Limb (tissue), 2 donors: ENCODE results near the gene SDK1.
"Not testable (repeated sequence)": the region's sequence is repeated elsewhere in the genome, so short reads cannot be mapped to it uniquely, and the experiment has no call there.

Experiments used
- DNase-seq, 2 donors: peaks; one replicate each; pipeline ENCODE4 v3.0.0-alpha.2; 2016; ENCODE audit errors: extremely low spot score in 2 of 2

The SDK1 gene

DNA sequence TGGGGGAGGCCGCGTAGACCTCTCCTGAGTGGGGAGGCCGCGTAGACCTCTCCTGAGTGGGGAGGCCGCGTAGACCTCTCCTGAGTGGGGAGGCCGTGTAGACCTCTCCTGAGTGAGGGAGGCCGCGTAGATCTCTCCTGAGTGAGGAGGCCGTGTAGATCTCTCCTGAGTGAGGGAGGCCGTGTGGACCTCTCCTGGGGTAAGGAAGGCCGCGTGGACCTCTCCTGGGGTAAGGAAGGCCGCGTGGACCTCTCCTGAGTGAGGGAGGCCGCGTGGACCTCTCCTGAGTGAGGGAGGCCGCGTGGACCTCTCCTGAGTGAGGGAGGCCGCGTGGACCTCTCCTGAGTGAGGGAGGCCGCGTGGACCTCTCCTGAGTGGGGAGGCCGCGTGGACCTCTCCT, 963.2 kb downstream of the SDK1 start:
- DNase-seq, result not testable (repeated sequence)

DNA sequence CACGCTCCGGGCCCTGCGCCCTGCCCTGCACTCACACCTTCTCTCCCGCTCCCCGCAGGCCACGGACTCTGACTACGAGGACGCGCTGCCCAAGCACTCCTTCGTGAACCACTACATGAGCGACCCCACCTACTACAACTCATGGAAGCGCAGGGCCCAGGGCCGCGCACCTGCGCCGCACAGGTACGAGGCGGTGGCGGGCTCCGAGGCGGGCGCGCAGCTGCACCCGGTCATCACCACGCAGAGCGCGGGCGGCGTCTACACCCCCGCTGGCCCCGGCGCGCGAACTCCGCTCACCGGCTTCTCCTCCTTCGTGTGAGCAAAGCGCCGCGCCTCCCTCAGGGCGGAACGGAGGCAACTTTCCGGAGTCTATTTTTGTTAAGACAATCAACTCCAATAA, 964.0 kb downstream of the SDK1 start:
- DNase-seq, result no peak

DNA sequence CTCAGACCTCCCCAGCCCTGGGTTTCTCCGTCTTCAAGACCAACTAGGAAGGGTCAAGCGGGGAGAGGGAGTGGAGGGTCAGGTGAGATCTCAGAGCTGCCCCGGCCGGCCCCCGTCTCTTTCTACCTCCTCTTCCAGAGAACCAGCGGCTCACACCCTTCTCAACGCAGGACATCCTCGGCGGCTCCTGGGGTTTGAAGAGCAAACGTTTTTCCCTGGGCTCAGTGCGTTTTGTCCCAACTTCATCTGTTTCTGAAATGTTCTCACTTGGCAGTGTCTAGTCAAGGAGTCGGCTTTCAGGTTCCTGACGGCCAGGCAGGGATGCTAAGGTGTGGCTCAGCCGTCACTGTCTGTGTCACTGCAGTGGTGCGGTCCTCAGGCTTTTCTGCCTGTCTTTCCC, 964.6 kb downstream of the SDK1 start:
- DNase-seq, result no peak

DNA sequence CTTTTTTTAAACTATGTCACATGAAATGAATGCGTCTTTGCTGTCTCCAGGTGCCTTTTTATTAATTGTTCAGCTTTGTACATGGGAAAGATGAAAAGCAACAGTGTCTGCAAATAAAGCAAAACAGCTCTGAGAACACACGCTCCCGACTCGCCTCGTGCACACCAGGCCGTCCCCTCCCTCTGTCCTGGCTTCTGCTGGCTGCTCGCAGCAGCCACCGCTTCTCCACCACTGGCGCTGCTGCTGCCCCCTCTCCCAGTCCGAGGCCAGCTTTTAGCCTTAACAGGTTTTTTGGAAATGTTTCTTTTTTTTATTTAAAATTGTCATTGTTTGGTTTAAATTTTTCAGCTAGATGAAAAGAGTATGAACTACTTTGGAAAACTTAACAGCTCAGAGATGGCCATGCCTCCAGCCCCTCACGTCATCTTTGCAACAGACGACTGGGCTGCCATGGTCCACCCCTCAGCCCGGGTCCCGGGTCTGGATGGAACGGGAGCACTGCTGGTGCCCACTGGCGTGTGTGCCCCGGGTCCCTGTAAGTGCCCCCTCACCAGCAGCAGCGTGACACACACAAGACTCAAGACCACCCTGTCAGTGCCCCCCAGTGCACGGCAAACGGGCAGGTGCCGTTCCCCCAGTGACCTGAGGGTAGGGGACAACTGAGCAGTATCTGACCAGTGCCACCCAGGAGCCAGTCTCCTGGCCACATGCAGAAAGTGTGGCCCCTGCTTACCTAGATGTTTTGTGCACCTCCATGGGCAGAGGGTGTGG, 965.4 kb downstream of the SDK1 start:
- DNase-seq, result no peak

DNA sequence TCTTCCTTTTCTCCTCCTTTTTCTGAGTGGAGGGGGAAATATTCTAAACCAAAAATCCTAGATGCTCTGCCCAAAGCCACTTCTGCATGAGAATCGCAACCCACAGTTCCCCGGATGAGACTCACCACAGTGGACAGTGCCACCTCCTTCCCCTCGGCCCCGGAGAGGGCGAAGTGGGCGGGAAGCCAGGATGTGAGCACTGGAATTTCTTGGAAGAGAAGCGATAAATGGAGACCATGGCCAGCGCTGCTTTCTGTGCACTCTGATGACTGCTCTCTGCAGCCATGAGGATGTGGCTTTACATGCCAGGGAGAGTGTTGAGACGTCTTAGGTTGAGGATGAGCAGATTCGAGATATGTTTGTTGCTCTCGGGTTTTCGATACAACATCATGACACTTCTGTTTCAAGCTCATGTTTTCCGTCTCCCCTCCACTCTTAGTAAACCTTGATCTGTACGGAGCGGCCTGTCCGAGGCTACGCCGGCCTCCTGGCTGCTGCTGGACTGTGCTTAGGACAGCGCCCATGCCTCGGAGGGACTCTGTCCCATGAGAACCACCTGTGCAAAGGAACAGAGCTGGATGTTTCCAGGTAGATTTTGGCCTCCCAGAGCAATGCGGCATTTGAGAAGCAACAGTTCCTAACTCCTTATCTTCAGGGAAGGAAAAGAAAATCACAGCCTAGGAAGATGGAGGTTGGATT, 966.4 kb downstream of the SDK1 start:
- DNase-seq, result no peak

DNA sequence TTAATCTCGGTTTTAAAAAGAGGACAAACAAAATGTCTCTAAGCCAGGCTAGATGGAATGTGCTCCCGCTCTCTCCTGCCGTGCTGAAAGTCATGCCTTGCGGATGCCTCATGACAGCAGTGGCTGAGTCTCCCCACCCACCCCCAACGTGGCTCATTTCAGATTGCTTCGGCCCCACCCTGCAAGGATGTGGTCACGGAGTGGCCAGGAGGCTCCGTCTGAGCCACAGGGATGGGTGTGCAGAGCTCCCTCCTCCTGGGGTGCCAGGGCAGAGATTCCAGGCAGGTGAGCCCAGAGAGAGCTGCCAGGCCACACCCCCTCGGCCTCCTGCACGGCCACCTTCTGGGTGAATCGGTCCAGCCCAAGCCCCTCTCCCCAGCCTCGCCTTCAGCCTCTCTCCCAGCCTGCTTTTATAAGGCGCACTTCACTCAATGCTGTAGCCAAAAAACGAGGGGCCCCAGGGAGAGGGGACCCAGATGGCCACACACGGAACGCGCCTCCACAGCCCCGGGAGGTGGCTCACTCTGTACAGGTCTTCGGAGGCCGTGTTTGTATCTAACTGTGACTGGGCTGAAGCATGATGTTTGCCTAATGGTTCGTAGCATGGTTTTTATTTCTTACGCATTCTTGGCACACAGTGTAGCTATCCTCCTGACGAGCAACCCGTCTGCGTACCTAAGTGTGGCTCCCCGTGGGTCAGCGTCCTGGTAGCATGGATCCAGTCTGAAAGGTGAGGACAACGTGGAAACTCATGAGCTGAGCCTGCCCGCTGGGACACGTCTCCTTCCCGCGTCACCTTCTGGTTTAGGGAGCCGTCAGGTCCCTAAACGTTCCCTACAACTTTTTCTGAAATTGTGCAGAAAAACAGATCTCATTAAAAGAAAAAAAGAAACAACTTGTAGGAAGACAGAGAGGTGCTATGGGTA, 967.3 kb downstream of the SDK1 start:
- no peak for DNase-seq

DNA sequence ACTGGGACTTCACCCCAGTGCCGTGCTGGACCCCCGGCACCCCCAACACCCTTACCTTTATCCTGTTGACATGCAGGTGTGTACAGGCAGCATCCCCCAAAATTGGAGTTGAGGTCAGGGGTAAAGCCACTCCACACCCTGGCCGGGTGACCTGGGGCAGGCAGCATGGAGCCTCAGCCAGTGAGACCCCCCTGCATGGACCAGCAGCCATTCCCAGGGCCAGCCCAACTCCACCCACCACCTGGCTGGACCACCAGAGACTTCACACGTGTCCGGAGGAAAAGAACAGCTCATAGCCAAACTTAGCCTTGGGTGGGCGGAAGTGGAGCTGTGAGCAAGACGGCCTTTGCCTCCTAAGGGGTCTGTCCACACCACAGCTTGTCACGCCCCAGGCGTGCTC, 968.0 kb downstream of the SDK1 start:
- DNase-seq, result no peak

DNA sequence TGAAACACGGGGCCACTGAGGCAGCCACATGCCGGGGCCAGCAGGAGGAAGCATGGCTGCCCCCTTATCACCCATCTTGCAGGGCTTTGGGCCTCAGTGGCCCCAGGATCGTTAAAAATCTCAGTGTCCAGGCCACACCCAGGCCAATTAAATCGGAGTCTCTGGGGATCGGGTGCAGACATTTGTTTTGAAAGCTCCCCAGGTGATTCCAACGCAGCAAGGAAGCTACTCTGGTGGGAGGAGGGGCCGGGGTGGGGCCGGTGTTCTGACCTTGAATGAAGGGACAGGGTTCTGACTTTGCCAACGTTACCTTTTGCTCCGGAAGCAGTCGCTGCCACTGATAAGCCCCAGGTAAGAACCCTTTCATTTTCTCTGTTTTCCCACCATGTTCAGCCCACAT, 968.7 kb downstream of the SDK1 start:
- no peak for DNase-seq

DNA sequence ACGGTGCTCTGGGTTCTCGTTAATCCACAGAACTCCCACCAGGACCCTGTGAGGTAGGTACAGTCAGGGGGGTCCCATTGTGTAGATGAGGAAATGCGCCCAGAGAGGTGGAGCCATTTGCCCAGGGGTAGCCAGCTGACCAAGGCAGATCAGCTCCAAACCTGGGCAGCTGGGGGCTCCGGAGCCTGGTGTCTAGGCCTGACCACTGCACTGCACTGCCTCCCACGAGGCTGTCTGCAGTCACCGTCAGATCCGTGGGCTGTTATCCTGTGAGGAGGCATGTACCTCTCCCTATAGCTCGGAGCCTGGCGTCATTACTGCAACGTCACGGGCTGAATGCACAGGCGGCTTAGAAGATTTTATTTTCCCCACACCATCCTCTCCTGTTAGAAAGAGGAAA, 969.2 kb downstream of the SDK1 start:
- no peak for DNase-seq

DNA sequence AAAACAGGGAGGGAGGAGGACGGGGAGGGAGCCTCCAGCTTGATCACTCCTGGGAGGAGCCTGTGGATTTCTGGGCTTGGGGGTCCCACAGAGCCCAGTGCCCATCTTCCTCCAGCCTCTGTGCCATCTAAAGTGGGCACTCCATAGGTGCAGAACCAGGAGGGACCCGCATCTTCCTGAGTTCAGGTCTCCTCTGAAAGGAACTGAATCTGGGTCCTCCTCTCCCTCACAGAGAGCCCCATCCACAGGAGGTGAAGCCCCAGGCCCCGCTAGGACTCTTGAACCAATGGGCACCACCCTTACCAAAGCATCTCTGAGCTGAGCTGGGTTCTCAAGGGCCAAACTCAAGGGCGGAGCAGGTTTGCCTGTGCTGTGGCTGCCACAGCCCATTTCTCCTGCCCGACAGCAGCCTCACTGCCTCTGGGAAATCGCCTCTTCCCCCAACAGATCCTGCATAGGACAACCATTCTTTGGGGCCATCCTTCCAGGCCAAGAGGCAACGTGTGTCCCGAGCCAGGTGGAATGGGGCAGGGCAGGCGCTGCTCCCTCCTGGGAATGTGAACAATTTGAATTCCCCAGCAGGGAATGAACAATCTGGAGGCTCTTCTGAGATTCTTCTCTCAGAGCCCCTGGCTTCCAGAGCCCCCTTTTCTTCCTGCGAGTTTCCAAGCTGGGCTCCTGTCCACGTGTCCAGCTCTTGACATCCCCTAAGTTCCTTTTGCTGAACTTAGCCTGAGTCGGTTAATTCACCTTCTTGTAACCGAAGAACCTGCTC, 970.1 kb downstream of the SDK1 start:
- DNase-seq, result no peak

DNA sequence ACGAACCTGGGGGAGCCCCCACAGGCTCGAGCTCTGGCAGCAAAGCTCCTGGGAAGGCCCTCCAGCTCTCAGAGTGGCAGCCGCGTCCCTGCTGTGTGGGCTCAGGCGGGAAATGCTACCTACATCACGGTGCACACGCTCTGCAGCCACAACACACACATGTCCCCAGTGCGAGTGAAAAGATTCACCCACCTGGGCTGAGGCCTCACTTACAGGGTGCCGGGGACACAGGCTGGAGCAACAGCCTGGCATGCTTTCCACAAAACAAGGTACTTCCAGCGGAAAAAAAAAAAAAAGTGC, 970.6 kb downstream of the SDK1 start:
- no peak for DNase-seq

DNA sequence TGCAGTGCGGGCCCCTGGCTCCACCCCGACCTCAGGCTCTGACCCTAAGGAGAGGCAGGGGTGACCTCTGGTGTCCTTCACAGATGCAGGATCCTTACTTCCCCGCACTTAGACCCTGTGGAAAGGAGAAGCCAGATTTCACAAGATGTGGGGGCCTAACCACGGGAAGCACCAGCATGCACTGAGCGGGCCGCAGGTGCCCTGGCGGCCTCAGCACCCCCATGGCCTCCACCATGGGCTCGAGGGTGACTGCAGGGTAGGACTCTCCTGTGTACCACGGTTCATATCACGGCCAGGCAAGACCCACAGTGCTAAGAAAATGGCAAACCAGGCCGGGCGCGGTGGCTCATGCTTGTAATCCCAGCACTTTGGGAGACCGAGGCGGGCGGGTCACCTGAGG, 971.1 kb downstream of the SDK1 start:
- no peak for DNase-seq

DNA sequence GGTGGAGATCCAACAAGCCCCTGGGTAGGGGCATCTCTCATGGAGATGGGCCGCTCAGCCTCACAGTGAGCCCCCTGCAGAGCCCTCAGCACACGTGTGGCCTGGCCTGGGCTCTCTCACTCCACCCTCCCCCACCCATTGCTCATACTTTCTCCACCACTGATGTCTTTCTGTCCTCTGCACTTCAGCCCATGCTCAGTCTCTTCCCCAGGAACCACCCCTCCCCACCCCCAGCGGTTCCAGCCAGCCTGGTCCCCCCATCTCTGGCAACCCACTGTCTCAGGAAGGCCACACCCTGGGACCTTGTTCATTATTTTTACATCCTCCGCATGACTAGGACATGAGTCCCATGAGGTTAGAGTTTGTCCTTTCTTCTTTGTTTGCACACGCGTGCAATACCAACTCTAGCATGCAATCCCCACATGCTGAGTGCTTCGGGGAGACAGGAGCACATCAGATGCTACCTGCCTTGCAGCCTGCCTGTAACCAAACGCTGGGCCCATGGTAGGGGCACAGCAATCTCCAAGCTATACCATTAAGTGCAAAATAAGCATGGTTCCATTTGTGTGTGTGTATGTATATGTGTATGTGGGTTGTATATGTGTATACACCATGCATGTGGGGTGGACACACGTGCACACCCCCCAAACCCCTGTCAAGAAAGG, 972.6 kb downstream of the SDK1 start:
- no peak for DNase-seq

DNA sequence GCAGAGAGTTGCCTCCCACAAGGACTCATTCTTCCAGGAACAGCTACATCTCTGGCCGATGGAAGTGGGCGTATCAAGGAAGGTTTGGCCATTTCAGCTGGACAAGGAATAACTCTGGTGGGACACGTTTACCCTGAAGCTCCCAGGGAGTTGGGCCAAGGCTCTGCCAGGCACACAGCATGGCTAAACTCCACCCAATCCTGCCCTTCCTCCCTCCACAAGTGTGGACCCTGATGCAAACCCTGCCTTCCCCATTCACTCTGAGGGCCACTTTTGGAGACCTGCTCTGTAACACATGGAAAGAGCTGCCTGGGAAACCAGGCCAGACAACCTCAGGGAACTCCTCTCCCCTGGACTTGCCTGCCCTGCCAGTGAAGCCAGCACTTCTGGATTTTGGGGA, 973.2 kb downstream of the SDK1 start:
- DNase-seq, result no peak

DNA sequence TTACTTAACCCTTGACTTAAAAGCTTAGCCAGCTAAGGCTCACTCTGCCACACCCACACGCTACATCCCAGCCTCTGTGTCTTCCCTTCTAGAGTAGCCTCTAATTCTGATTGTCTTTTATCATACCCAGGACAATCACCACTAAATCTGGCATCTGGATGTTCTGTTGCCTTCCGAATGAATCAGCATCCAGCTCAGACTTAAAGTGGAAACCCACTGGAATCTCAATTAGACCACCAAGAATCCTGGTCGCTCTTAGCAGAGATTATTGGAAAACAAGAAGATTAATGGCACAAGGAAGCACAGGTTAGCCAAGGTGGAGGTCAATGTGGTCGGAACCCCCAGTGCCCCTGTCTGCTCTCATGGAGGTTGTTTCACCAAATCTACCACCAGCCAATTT, 976.9 kb downstream of the SDK1 start:
- no peak for DNase-seq

DNA sequence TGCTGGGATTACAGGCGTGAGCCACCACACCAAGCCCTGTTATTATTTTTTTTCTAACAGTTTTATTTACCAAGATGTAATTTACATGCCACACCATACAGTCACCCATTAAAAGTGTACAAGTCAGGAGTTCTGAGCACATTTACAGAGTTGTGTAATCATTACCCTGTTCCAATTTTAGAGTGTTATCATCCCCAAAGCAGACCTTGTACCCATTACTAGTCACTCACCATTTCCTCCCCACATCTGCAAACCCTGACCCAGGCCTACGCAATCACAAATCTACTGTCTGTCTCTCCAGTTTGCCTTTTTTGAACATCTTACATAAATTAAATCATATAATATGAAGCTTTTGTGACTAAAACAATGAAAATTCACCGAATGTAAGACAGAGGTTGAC, 978.2 kb downstream of the SDK1 start:
- DNase-seq, result no peak

DNA sequence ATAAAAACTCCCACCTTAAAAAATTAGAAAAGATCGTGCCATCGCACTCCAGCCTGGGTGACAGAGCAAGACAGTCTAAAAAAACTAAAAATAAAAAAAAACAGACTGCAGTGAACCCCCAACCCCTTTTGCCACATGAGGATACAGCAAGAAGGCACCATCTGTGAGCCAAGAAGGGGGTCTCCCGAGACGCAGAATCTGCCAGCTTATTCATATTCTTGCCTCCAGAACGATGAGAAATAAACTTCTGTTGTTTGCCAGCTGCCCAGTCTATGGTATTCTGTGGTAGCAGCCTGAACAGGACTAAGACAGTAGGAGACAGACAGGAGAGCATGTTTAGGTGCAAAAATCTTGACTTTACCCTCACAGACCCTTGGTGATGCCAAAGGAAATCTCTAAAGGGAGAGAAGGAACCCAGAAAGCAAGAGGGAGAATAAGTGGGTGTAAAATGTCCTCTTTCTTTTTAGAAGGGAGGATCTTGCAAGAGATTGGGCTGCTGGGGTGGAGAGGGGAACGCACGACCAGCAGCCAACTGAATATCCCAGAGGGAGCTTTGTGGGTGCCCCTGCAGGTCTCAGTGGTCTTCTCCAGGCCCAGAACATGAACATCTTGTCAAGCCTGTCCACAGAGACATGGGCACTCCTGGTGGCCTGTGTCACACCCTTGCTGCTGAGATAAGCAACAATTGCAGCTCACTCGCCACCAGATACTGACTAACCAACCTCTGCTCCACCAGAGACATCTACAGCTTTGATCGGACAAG, 980.4 kb downstream of the SDK1 start:
- DNase-seq, result no peak

DNA sequence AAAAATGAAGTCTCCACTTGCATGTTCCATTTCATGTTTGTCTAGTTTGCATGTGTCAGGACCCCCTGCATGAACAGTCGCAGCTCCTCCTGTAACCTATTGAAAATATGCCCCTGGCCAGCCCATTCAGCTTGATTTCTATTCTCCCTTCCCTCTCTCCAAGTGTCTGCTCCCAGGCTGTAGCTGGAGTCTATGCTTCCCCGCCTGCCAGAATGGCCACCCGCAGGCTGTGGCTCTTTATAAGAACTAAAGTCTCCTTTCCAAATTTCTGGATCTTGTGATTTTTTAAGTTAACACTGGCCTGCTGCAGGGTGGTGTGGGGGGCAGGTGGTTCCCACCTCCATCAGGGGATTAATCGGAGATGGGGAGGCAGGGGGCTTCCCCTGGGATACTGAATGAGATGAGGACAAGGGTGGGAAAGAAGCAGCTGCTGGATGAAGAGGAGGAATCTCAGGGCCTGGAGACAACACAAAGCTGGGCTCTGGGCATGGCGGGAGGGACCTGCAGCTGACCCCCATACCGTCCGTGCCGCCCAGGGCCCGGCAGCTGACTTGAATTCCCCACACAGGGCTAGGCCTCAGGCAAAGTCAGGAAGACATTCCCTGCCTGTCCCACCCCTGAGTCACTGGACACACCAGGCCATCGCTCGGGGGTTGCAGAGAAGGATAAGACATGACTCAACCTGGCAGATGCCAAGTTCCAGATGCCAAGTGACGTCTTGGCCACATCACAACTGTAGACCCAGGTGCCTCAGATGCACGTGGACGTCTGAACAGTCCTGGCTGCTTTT, 981.6 kb downstream of the SDK1 start:
- no peak for DNase-seq

DNA sequence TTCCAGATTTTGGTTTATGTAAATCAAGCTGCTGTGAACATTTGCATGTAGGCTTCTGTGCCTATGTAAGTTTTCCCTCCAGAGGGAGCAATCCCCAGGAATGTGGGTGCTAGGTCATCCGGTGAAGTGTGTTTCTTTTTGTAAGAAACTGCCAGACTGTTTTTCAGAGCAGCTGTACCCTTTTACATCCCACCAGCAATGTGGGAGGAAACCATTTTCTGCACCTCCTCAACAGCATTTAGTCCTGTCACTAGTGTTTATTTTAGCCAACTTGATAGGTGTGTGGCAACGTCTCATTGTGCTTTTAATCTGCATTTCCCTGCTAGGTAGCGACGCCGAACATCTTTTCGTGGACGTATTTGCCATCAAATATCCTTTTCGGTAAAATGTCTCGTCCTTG, 985.3 kb downstream of the SDK1 start:
- no peak for DNase-seq
